Measurements from ENCODE around the gene RNF182.

DNA sequence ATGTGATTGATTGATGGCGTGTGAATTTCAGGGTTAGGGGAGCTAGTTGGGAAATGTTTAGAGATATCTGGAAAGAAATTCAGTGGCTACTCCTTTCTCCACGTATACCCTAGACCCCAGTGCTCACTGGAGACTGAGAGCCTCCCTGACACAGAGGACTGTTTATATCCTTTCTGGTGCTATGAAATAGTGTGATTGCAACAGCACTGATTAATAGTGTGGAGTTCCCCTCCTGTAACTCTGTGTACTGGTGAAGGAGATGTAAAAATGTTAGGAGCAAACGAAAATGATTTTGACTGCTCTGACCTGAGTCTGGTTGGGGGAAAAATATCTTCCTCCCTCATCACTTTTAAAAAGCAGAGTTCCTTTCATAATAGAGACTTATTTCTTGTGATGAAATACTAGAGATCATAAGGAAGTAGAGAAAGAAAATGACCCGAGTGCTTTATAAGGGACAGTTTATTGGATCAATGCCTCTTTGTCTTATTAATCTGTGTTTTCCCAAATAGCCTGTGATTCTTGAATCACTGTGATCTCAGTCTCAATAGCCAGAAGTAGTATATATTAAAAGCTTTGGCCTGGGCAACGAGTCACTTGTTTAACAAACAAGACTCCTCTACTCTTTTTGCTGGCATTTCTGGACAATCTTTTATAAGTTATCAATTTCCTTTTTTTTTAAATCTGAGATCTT is 92.3 kb downstream of the RNF182 start:
- TF ChIP-seq, protein P1, sequence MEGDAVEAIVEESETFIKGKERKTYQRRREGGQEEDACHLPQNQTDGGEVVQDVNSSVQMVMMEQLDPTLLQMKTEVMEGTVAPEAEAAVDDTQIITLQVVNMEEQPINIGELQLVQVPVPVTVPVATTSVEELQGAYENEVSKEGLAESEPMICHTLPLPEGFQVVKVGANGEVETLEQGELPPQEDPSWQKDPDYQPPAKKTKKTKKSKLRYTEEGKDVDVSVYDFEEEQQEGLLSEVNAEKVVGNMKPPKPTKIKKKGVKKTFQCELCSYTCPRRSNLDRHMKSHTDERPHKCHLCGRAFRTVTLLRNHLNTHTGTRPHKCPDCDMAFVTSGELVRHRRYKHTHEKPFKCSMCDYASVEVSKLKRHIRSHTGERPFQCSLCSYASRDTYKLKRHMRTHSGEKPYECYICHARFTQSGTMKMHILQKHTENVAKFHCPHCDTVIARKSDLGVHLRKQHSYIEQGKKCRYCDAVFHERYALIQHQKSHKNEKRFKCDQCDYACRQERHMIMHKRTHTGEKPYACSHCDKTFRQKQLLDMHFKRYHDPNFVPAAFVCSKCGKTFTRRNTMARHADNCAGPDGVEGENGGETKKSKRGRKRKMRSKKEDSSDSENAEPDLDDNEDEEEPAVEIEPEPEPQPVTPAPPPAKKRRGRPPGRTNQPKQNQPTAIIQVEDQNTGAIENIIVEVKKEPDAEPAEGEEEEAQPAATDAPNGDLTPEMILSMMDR (IDR thresholded peaks at IDR 0.05): no peak
- no peak for TF ChIP-seq POLR2A (IDR thresholded peaks at IDR 0.05)

All from uterus (tissue), 2 donors.